ENCODE data around the gene SP140L.

DNA sequence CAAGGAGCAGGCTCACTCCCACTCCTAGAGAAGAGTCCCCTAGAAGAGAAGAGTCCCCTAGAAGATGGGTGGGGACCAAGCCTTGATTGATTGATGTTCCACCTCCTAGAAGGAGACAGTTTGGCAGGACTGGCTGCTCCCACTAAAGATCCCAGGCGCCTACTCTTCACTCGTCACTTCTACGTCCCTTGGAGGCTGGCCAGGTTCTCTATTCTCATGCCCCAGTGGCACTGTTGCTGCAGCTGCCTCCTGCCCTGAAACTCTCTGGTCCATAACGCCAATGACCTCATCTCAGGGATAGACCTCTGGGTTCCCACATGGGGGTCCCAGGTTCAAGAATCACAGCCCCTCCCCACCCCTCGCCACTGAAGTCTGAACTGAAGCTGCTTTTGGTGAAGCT, 2.5 kb upstream of the SP140L start:
- TF ChIP-seq, protein P1, sequence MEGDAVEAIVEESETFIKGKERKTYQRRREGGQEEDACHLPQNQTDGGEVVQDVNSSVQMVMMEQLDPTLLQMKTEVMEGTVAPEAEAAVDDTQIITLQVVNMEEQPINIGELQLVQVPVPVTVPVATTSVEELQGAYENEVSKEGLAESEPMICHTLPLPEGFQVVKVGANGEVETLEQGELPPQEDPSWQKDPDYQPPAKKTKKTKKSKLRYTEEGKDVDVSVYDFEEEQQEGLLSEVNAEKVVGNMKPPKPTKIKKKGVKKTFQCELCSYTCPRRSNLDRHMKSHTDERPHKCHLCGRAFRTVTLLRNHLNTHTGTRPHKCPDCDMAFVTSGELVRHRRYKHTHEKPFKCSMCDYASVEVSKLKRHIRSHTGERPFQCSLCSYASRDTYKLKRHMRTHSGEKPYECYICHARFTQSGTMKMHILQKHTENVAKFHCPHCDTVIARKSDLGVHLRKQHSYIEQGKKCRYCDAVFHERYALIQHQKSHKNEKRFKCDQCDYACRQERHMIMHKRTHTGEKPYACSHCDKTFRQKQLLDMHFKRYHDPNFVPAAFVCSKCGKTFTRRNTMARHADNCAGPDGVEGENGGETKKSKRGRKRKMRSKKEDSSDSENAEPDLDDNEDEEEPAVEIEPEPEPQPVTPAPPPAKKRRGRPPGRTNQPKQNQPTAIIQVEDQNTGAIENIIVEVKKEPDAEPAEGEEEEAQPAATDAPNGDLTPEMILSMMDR (IDR thresholded peaks at IDR 0.05; ENCODE audit: low read depth, low read length), result no peak
- TF ChIP-seq EZH2phosphoT487 (IDR thresholded peaks at IDR 0.05; ENCODE audit: low read depth), result no peak

All from OCI-LY3 (cell line).